Mammary epithelial cell (primary cell): ENCODE data around the gene ADCY10.

Experiments
- CTCF ChIP-seq, 2 donors: IDR thresholded peaks in 1 of 2; conservative IDR thresholded peaks in 1 of 2; 2 replicates each; pipeline ENCODE4 v1.5.1; 2011 to 2012; ENCODE audit warnings: inconsistent platforms in 2 of 2, low read length in 2 of 2, mild to moderate bottlenecking in 2 of 2, control low read depth in 1 of 2, low read depth in 1 of 2; ENCODE audit not compliant: insufficient read depth in 1 of 2; ENCODE audit errors: extremely low read depth in 1 of 2
- EZH2 ChIP-seq: IDR thresholded peaks from 2 replicates; pipeline ENCODE4 v1.6.1; 2012; ENCODE audit warnings: low read length, inconsistent platforms, borderline replicate concordance

GRCh38 chr1:167842872-167843271 lies 71.1 kb downstream of the ADCY10 start:
- TF ChIP-seq EZH2 (no peak), CTCF (conservative IDR thresholded peaks at IDR 0.05 in 1 of 2, IDR thresholded peaks at IDR 0.05 in 1 of 2; ENCODE audit: extremely low read depth in 1 of 2, insufficient read depth in 1 of 2, low read depth in 1 of 2, low read length in 2 of 2) (no peak)
